GM12892 (cell line): ENCODE measurements around the gene C1QA.
"Not testable (repeated sequence)": the region's sequence is repeated elsewhere in the genome, so short reads cannot be mapped to it uniquely, and the experiment has no call there.

Experiments used
- POLR2A ChIP-seq: IDR thresholded peaks from 2 replicates; pipeline ENCODE4 v1.6.1; 2011; ENCODE audit warnings: low read depth, low read length, control low read depth
- TAF1 ChIP-seq: IDR thresholded peaks from 2 replicates; pipeline ENCODE4 v1.6.1; 2011; ENCODE audit warnings: low read depth, mild to moderate bottlenecking, control low read depth, low read length, borderline replicate concordance

- not testable (repeated sequence) for TF ChIP-seq TAF1, POLR2A
Measured at GRCh38 chr1:22676151-22676550, 39.7 kb downstream of the C1QA start.
